ENCODE data around the gene LRRC75B. TPM values are rescaled to one million over a fixed set of nuclear protein-coding genes. Genes with fewer than 3 reads are reported as not detected.

LRRC75B gene
- total and polyA plus RNA-seq, 9 of the 15 experiments (the other 6 are each of a cell fraction or from before 2014, with no cell fraction given), result 0.10 to 2.8 (median 1.0) TPM; not detected in 1

- TF ChIP-seq CUX1 (CRISPR knock-in tag; IDR thresholded peaks at IDR 0.05), result no peak
- no peak for TF ChIP-seq SMARCA5 (IDR thresholded peaks at IDR 0.05)
- peak; percentile 78 for TF ChIP-seq KDM5B (IDR thresholded peaks at IDR 0.05; ENCODE audit: insufficient replicate concordance, low read depth, low read length)
- TF ChIP-seq GATAD2A (IDR thresholded peaks at IDR 0.05), result no peak
- no peak for TF ChIP-seq HMG20B (CRISPR knock-in tag; IDR thresholded peaks at IDR 0.05)
- no peak for TF ChIP-seq YBX1 (IDR thresholded peaks at IDR 0.05)
- TF ChIP-seq ZNF217 (CRISPR knock-in tag; IDR thresholded peaks at IDR 0.05), result no peak
- TF ChIP-seq SOX6 (IDR thresholded peaks at IDR 0.05), result peak; percentile 53; the same call in 1 of the 2 replicates
- no peak for TF ChIP-seq NR4A1 (CRISPR knock-in tag; IDR thresholded peaks at IDR 0.05)
- no peak for TF ChIP-seq NR4A1 (tag; IDR thresholded peaks at IDR 0.05)
- TF ChIP-seq GTF2E2 (tag; IDR thresholded peaks at IDR 0.05), result peak; percentile 93
- no peak for TF ChIP-seq HES1 (IDR thresholded peaks at IDR 0.05; ENCODE audit: low read depth)
- TF ChIP-seq HINFP (tag; conservative IDR thresholded peaks at IDR 0.05; ENCODE audit: low read depth), result no peak
- no peak for TF ChIP-seq CHD2 (IDR thresholded peaks at IDR 0.05; ENCODE audit: low read depth, low read length)
- TF ChIP-seq NONO (IDR thresholded peaks at IDR 0.05; ENCODE audit: low read depth in 2 of 2, low read length in 1 of 2), result no peak
- peak; percentile 26 for TF ChIP-seq SMAD1 (IDR thresholded peaks at IDR 0.05; ENCODE audit: low read depth, low read length, partially characterized antibody)
- TF ChIP-seq ZNF124 (CRISPR knock-in tag; IDR thresholded peaks at IDR 0.05), result no peak
- no peak for TF ChIP-seq COPS2 (conservative IDR thresholded peaks at IDR 0.05)
- TF ChIP-seq ZNF175 (CRISPR knock-in tag; IDR thresholded peaks at IDR 0.05; ENCODE audit: low read depth), result peak; percentile 39; the same call in 1 of the 2 replicates
- no peak for TF ChIP-seq ZNF253 (CRISPR knock-in tag; conservative IDR thresholded peaks at IDR 0.05)
- TF ChIP-seq TFAM (CRISPR knock-in tag; conservative IDR thresholded peaks at IDR 0.05), result no peak
- TF ChIP-seq ZNF3 (CRISPR knock-in tag; IDR thresholded peaks at IDR 0.05), result no peak
- no peak for TF ChIP-seq NR3C1 (CRISPR knock-in tag; IDR thresholded peaks at IDR 0.05)
Observed at GRCh38 chr22:24555165-24556039, 37.5 kb downstream of the LRRC75B start, which contains the start of gene SNRPD3 (continued).
